GM23248 (cell line): ENCODE measurements around the gene GALM.

ENCODE experiments used
- EZH2 ChIP-seq: fragments of 200-600 bp; sonication (generic); IDR thresholded peaks from 2 replicates; pipeline ENCODE4 v1.6.1; 2018; ENCODE audit warnings: antibody characterized with exemption, mild to moderate bottlenecking; ENCODE audit not compliant: insufficient read depth, poor library complexity, severe bottlenecking
- EZH2phosphoT487 ChIP-seq: fragments of 200-600 bp; sonication (generic); IDR thresholded peaks from 2 replicates; pipeline ENCODE4 v1.6.1; 2018; ENCODE audit warnings: antibody characterized with exemption, moderate library complexity, mild to moderate bottlenecking, low read depth; ENCODE audit not compliant: insufficient read depth

- TF ChIP-seq EZH2: no peak
- TF ChIP-seq EZH2phosphoT487: no peak
Observed at GRCh38 chr2:38655441-38655840, 10.5 kb upstream of the GALM start.
